MCF 10A (cell line): ENCODE measurements around the gene MIDN. TPM values are rescaled to one million over a fixed set of nuclear protein-coding genes. Genes with fewer than 3 reads are reported as not detected.

Source experiments
- BruUV-seq: library from RNA; stranded (reverse); fragments of 400-500 nt; replicated peaks from 2 replicates; lab custom pipeline; 2021; lab: Mats Ljungman, UMichigan
- CTCF ChIA-PET: fragments of 300-600 bp; sonication (Branson Sonifier 250); formaldehyde crosslinking; extraction: SDS; loops from one replicate; lab custom pipeline; 2021; ENCODE audit warnings: antibody characterized with exemption, inconsistent platforms; lab: Yijun Ruan, JAX
- POLR2A ChIA-PET: fragments of 300-600, 350-650 bp; sonication (Branson Sonifier 250); formaldehyde crosslinking; extraction: SDS; loops from one replicate; lab custom pipeline; 2020; ENCODE audit warnings: antibody characterized with exemption, inconsistent platforms; lab: Yijun Ruan, JAX
- DNase-seq: peaks from one replicate; pipeline ENCODE4 v3.0.0-alpha.2; 2018; ENCODE audit not compliant: unreplicated experiment
- H3K27ac Mint-ChIP-seq: one replicate; pipeline ENCODE4 v1.8.0; 2022; ENCODE audit warnings: mild to moderate bottlenecking, low read depth, mixed read lengths; ENCODE audit not compliant: unreplicated experiment
- H3K27me3 Mint-ChIP-seq: one replicate; pipeline ENCODE4 v1.8.0; 2022; ENCODE audit warnings: mixed read lengths; ENCODE audit not compliant: insufficient read depth, unreplicated experiment
- H3K36me3 Mint-ChIP-seq: one replicate; pipeline ENCODE4 v1.8.0; 2022; ENCODE audit warnings: mild to moderate bottlenecking, moderate library complexity, mixed read lengths; ENCODE audit not compliant: insufficient read depth, unreplicated experiment
- H3K4me1 Mint-ChIP-seq: one replicate; pipeline ENCODE4 v1.8.0; 2022; ENCODE audit warnings: mixed read lengths; ENCODE audit not compliant: insufficient read depth, unreplicated experiment
- H3K4me3 Mint-ChIP-seq: one replicate; pipeline ENCODE4 v1.8.0; 2022; ENCODE audit warnings: mild to moderate bottlenecking, moderate library complexity, mixed read lengths; ENCODE audit not compliant: unreplicated experiment
- H3K9me3 Mint-ChIP-seq: one replicate; pipeline ENCODE4 v1.8.0; 2022; ENCODE audit warnings: mixed read lengths; ENCODE audit not compliant: unreplicated experiment
- intact Hi-C: fragments of 100-400 bp; cut with micrococcal nuclease; formaldehyde crosslinking; loops from 2 replicates; pipeline ENCODE4 v1.14.1; 2022
- total RNA-seq: library from RNA; stranded (reverse); gene quantifications from 2 replicates; pipeline ENCODE4 v1.2.3, GENCODE V29; 2022
- TF ChIP-seq, protein P1 (sequence below): fragments of 200-600 bp; IDR thresholded peaks from one replicate; pipeline ENCODE4 v1.8.0; 2022; ENCODE audit warnings: antibody characterized with exemption, mild to moderate bottlenecking; ENCODE audit not compliant: unreplicated experiment

MIDN gene
- total RNA-seq, 1 experiment from 2014 or later, result 73.6 TPM

- Mint-ChIP-seq H3K4me3 (no peak overlapping the region), H3K27ac (no peak overlapping the region), H3K27me3 (peaks cover 11% of the 10 kb centered on the region), H3K36me3 (no peaks in the 10 kb centered on the region), H3K4me1 (peaks cover 5% of the 10 kb centered on the region), H3K9me3 (no peaks in the 10 kb centered on the region)
- POLR2A ChIA-PET, result no interaction called here
- TF ChIP-seq, protein P1, sequence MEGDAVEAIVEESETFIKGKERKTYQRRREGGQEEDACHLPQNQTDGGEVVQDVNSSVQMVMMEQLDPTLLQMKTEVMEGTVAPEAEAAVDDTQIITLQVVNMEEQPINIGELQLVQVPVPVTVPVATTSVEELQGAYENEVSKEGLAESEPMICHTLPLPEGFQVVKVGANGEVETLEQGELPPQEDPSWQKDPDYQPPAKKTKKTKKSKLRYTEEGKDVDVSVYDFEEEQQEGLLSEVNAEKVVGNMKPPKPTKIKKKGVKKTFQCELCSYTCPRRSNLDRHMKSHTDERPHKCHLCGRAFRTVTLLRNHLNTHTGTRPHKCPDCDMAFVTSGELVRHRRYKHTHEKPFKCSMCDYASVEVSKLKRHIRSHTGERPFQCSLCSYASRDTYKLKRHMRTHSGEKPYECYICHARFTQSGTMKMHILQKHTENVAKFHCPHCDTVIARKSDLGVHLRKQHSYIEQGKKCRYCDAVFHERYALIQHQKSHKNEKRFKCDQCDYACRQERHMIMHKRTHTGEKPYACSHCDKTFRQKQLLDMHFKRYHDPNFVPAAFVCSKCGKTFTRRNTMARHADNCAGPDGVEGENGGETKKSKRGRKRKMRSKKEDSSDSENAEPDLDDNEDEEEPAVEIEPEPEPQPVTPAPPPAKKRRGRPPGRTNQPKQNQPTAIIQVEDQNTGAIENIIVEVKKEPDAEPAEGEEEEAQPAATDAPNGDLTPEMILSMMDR, result no peak
- CTCF ChIA-PET, result no interaction called here
- no TSS peak for BruUV-seq
- DNase-seq, result no peak
- intact Hi-C loops, result no loop called here
Observed at GRCh38 chr19:1295169-1296012, 47.0 kb downstream of the MIDN start.

DNA sequence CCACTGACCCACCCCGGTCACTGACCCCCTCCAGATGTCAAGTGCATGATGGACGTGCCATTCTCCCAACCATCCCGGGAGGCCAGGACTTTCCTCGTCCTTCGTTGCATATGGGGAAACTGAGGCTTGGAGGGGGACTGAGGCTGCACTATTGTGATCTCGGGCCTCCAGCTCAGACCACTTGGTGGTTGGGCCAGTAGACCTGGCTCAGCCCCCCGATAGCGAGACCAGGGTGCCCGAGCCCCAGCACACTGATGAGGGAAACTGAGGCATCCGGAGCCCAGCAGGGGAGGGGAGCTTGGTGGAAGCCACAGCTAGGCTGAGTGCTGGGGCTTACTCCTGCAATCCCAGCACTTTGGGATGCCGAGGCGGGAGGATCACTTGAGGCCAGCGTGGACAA, 47.7 kb downstream of the MIDN start:
- intact Hi-C loops, result no loop called here
- DNase-seq, result no peak
- no peak overlapping the region for H3K27ac Mint-ChIP-seq
- peaks cover 5% of the 10 kb centered on the region for H3K4me1 Mint-ChIP-seq
- no peaks in the 10 kb centered on the region for H3K36me3 Mint-ChIP-seq
- peaks cover 11% of the 10 kb centered on the region for H3K27me3 Mint-ChIP-seq
- POLR2A ChIA-PET, result interaction anchor here (0.6 kb wide), 1 partner anchor 119 kb away, joined by 4 read pairs; no protein-coding TSS in a partner anchor
- no peak overlapping the region for H3K4me3 Mint-ChIP-seq
- BruUV-seq, result no TSS peak
- TF ChIP-seq, protein P1, result no peak
- H3K9me3 Mint-ChIP-seq, result no peaks in the 10 kb centered on the region
- CTCF ChIA-PET, result no interaction called here

DNA sequence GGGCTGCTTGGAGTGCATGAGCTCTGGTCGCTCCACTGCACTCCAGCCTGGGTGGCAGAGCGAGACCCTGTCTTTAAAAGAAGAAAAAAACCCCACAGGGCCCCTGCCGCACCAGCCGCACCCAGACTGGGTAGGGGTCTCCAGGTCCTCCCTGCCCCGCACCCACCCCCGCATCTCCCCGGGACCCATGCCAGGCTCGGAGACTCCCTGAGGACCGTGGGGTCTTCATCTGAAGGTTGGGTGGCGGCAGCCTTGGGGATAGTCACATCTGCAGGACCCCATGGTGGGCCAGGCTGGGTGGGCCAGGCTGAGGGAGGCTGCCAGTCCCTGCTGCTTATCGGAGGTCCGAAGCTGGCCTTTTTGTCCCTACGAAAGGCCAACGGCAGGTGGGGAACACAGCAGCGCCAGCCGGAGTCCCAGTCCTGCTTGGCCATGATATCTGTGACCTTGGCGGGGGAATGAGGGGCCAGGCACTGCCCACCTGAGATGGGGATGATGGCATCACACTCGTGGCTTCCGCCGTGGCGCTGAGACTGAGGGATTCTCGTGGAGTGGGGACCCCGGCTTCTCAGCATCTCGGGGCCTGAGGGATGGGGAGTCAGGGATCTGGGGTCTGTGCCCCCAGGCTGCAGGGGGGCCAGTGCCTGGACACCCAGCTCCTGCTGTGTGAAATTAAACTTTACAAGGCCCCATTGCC, 48.3 kb downstream of the MIDN start:
- H3K27me3 Mint-ChIP-seq, result peaks cover 11% of the 10 kb centered on the region
- H3K4me1 Mint-ChIP-seq, result peaks cover 5% of the 10 kb centered on the region
- H3K4me3 Mint-ChIP-seq, result no peak overlapping the region
- ChIA-PET POLR2A (interaction anchor here (0.6 kb wide), 1 partner anchor 118 kb away, joined by 4 read pairs; no protein-coding TSS in a partner anchor), CTCF (no interaction called here)
- TF ChIP-seq, protein P1, result no peak
- no peak overlapping the region for H3K27ac Mint-ChIP-seq
- intact Hi-C loops, result no loop called here
- no peaks in the 10 kb centered on the region for H3K36me3 Mint-ChIP-seq
- no peak for DNase-seq
- no peaks in the 10 kb centered on the region for H3K9me3 Mint-ChIP-seq
- BruUV-seq, result no TSS peak

GRCh38 chr19:1298235-1298634, 49.9 kb downstream of the MIDN start:
- BruUV-seq, result no TSS peak
- ChIA-PET POLR2A (no interaction called here), CTCF (no interaction called here)
- TF ChIP-seq, protein P1, result no peak
- Mint-ChIP-seq H3K27me3 (no peaks in the 10 kb centered on the region), H3K4me3 (no peak overlapping the region), H3K9me3 (no peaks in the 10 kb centered on the region), H3K4me1 (no peaks in the 10 kb centered on the region), H3K36me3 (no peaks in the 10 kb centered on the region), H3K27ac (no peak overlapping the region)
- DNase-seq, result no peak
- intact Hi-C loops, result no loop called here
